HUES6 (cell line): ENCODE results near the gene LEF1.

ENCODE experiments used
- H3K27ac ChIP-seq: 2 replicates; pipeline ENCODE4 v1.7.0; 2013; ENCODE audit warnings: low read depth, mild to moderate bottlenecking, low read length, inconsistent platforms
- H3K27me3 ChIP-seq: 2 replicates; pipeline ENCODE4 v1.6.1; 2013; ENCODE audit warnings: low read length; ENCODE audit not compliant: control insufficient read depth, insufficient read depth
- H3K36me3 ChIP-seq: 2 replicates; pipeline ENCODE4 v1.6.1; 2013; ENCODE audit warnings: low read length; ENCODE audit not compliant: control insufficient read depth, insufficient read depth
- H3K4me1 ChIP-seq: 2 replicates; pipeline ENCODE4 v1.6.1; 2013; ENCODE audit warnings: low read length; ENCODE audit not compliant: control insufficient read depth, insufficient read depth
- H3K4me3 ChIP-seq: 2 replicates; pipeline ENCODE4 v1.5.1; 2013; ENCODE audit warnings: low read depth, low read length
- H3K9ac ChIP-seq: one replicate; pipeline ENCODE4 v1.6.1; 2013; ENCODE audit warnings: mild to moderate bottlenecking, low read length
- H3K9me3 ChIP-seq: 2 replicates; pipeline ENCODE4 v1.6.1; 2013; ENCODE audit warnings: low read depth, low read length; ENCODE audit not compliant: control insufficient read depth, insufficient read depth

The LEF1 gene

GRCh38 chr4:108149588-108150380, 18.9 kb downstream of the LEF1 start:
- H3K9ac ChIP-seq = no peak overlapping the region

GRCh38 chr4:108148316-108148715, 20.4 kb downstream of the LEF1 start:
- Histone ChIP-seq H3K27ac (no peak overlapping the region), H3K27me3 (no peaks in the 10 kb centered on the region), H3K9ac (no peak overlapping the region), H3K4me3 (no peak overlapping the region), H3K36me3 (peaks cover 9% of the 10 kb centered on the region; the same call in 1 of the 2 replicates), H3K9me3 (no peaks in the 10 kb centered on the region), H3K4me1 (peaks cover 13% of the 10 kb centered on the region)

More at GRCh38 chr4:108149588-108150380, 18.9 kb downstream of the LEF1 start:
- no peaks in the 10 kb centered on the region for H3K4me1 ChIP-seq
- no peak overlapping the region for H3K4me3 ChIP-seq
- no peaks in the 10 kb centered on the region for H3K9me3 ChIP-seq
- H3K36me3 ChIP-seq = peaks cover 9% of the 10 kb centered on the region; the same call in 1 of the 2 replicates
- no peak overlapping the region for H3K27ac ChIP-seq
- H3K27me3 ChIP-seq = no peaks in the 10 kb centered on the region

DNA sequence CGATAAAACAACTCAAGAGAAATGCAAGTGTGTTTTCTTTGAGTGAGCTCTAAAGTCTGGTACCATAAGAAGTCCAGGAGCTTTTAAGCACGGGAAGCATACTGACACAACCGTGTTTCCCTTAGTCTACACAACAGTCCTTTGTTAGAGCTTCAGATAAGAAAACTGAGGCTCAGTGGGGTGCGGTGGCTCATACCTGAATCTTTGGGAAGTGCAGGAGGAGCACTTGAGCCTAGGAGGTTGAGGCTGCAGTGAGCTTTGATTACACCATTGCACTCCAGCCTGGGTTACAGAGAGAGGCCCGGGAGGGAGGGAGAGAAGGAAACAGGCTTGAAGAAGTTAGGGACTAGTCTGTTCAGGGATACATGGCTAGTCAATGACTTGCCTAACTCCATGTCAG, 21.9 kb downstream of the LEF1 start:
- H3K36me3 ChIP-seq = peaks cover 2% of the 10 kb centered on the region; the same call in 1 of the 2 replicates
- no peak overlapping the region for H3K27ac ChIP-seq
- H3K4me3 ChIP-seq = no peak overlapping the region
- peaks cover 27% of the 10 kb centered on the region for H3K4me1 ChIP-seq
- H3K9ac ChIP-seq = no peak overlapping the region
- no peaks in the 10 kb centered on the region for H3K27me3 ChIP-seq
- no peaks in the 10 kb centered on the region for H3K9me3 ChIP-seq

DNA sequence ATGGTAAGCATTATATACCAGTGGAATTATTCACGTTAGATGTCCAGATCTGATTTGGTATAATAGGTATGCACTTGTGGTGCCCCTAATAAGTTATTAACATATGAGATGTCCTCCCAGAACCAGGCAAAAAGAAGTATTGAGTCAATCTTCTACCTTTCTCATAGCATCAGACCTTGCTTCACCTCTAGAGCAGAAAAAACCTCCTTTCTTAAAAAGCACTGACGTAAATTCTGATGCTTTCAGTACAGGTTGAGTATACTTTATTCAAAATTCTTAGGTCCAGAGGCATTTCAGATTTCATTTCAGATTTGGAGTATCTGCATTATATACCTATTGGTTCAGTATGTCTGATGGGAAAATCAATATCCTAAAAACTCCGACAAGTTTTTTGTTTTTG, 22.4 kb downstream of the LEF1 start:
- no peak overlapping the region for H3K4me3 ChIP-seq
- H3K27me3 ChIP-seq = no peaks in the 10 kb centered on the region
- no peaks in the 10 kb centered on the region for H3K9me3 ChIP-seq
- H3K27ac ChIP-seq = no peak overlapping the region
- no peak overlapping the region for H3K9ac ChIP-seq
- H3K36me3 ChIP-seq = peaks cover under 1% of the 10 kb centered on the region; the same call in 1 of the 2 replicates
- H3K4me1 ChIP-seq = peaks cover 31% of the 10 kb centered on the region

DNA sequence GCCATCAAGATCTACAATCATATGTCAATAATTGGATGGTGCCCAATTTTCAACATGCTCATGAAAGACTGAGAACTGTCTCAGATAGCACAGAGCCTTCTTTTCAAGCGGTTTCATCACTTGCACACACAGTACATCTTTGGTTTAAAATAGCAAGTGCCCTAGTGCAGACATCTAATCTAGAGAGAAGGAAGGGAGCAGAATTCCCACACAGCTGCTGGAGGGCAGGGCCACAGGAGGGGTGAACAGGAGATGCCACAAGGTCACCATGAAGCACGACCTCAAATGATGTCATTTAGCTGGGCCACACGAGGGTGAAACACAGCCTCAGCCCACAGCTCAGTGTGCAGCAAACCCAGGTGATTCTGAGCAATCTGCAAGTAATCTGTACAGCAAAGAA, 24.3 kb downstream of the LEF1 start:
- no peak overlapping the region for H3K9ac ChIP-seq
- H3K9me3 ChIP-seq = no peaks in the 10 kb centered on the region
- H3K4me1 ChIP-seq = peaks cover 46% of the 10 kb centered on the region
- H3K36me3 ChIP-seq = no peaks in the 10 kb centered on the region; the same call in 1 of the 2 replicates
- no peak overlapping the region for H3K4me3 ChIP-seq
- H3K27ac ChIP-seq = no peak overlapping the region
- H3K27me3 ChIP-seq = no peaks in the 10 kb centered on the region

DNA sequence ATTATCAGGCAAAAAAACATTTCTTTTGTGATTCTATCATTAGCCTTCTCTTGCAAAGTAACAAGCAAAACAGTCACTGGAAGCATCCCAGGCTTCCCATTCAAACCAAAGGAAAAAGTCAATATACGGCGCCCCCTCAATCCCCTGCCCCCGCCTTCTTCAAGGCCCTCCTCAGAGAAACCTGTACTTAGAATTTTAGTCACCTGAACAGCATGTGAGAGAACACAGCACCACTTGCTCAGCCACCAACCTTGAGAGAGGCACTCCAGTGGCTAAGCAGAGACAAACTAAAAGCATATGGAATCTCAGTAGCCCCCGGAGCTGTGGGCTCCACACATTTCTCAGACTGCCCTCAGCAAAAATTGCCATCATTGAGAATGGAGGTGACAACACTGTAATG, 25.2 kb downstream of the LEF1 start:
- Histone ChIP-seq H3K4me1 (peaks cover 46% of the 10 kb centered on the region), H3K9me3 (no peaks in the 10 kb centered on the region), H3K36me3 (no peaks in the 10 kb centered on the region; the same call in 1 of the 2 replicates), H3K27ac (no peak overlapping the region), H3K9ac (no peak overlapping the region), H3K27me3 (no peaks in the 10 kb centered on the region), H3K4me3 (no peak overlapping the region)

- H3K36me3 ChIP-seq = no peaks in the 10 kb centered on the region; the same call in 1 of the 2 replicates
- peaks cover 46% of the 10 kb centered on the region for H3K4me1 ChIP-seq
- H3K4me3 ChIP-seq = no peak overlapping the region
- no peaks in the 10 kb centered on the region for H3K9me3 ChIP-seq
- no peak overlapping the region for H3K27ac ChIP-seq
- no peak overlapping the region for H3K9ac ChIP-seq
- no peaks in the 10 kb centered on the region for H3K27me3 ChIP-seq
Measured at GRCh38 chr4:108142870-108143269, 25.9 kb downstream of the LEF1 start.

DNA sequence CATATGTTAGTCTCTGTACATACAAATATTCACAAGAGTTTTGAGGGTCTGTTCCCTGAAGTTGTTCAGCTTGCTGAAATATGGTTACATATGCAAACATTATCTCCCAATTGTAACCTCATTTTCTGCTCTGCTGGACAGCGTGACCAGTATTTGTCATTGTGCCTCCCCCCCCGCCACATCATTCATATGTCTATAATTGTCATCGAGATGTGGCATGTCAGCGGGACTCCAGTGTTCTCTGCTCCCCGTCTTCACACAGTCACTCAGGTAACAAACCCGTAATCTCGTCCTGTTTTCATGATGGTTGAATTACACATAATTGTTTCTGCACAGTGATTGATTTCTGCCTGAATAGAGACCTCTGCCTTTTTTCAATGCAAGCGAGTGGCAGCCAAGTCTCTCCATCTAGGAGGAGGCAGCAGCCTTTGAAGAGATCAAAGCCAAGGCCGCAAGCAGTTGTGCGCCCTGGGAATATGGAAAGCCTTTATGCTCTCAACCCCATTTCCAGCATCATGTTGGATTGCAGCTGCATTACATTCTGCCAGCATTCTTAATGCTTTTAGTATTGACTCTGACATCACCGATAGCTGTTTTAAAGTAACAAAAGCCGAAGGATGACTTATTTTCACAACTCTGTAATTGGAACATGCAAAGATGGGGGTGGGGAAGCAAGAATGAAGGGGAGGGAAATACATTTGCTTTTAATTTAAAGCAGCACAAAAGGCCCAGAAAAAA, 27.4 kb downstream of the LEF1 start:
- H3K36me3 ChIP-seq = no peaks in the 10 kb centered on the region; the same call in 1 of the 2 replicates
- peaks cover 46% of the 10 kb centered on the region for H3K4me1 ChIP-seq
- H3K9me3 ChIP-seq = no peaks in the 10 kb centered on the region
- H3K27me3 ChIP-seq = no peaks in the 10 kb centered on the region
- H3K4me3 ChIP-seq = no peak overlapping the region
- no peak overlapping the region for H3K9ac ChIP-seq
- no peak overlapping the region for H3K27ac ChIP-seq

DNA sequence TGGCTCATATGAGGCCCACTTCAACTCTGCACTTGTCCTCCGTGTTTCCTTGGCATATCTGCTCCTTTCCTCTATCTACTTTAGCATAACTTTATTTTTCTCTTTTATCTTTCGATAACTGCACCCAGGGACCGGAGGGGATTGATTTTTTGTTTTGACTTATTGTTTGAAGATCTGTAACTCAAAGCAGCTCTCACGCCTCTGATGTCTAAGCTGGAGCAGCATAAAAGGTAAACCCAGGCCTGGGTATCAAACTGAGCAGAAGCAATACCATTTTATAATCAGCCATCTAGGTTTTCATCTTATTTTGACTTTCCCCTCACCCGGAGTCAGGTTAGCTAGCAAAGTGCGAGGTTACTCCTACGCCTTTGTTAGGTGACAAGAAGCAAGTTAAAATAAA, 28.4 kb downstream of the LEF1 start:
- Histone ChIP-seq H3K27me3 (no peaks in the 10 kb centered on the region), H3K9ac (no peak overlapping the region), H3K27ac (no peak overlapping the region), H3K4me1 (peaks cover 55% of the 10 kb centered on the region), H3K36me3 (no peaks in the 10 kb centered on the region), H3K4me3 (no peak overlapping the region), H3K9me3 (no peaks in the 10 kb centered on the region)

DNA sequence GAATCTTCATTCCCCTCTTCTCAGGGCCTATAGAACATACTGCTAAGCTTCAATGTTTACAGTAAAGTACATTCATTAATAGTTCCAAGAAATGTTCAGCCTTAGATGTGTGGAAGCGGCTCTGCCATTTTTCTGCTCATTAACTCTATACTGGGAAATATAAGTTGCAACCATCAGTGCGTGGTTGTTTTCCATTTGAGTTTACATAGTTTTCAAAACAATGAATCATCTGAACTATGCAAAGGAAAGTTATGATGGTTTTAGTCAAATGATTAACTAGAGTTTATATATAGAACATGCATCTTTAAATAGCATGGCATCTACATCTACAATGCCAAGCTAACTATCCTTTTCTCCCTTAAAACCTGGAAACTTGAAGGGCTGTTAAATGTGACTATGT, 29.6 kb downstream of the LEF1 start:
- Histone ChIP-seq H3K9me3 (no peaks in the 10 kb centered on the region), H3K4me3 (no peak overlapping the region), H3K9ac (no peak overlapping the region), H3K27me3 (no peaks in the 10 kb centered on the region), H3K27ac (no peak overlapping the region), H3K4me1 (peaks cover 62% of the 10 kb centered on the region), H3K36me3 (no peaks in the 10 kb centered on the region)

GRCh38 chr4:108135549-108136209, 33.1 kb downstream of the LEF1 start:
- Histone ChIP-seq H3K27ac (no peak overlapping the region), H3K27me3 (no peaks in the 10 kb centered on the region), H3K4me1 (peaks cover 31% of the 10 kb centered on the region), H3K4me3 (peak overlapping the region; percentile 33; the same call in 1 of the 2 replicates), H3K9me3 (no peaks in the 10 kb centered on the region), H3K9ac (no peak overlapping the region), H3K36me3 (no peaks in the 10 kb centered on the region)
